Superior temporal gyrus (tissue), 1 donor: ENCODE data around the gene COPG1.
"Not testable (repeated sequence)": the region's sequence is repeated elsewhere in the genome, so short reads cannot be mapped to it uniquely, and the experiment has no call there.

Source experiments
- DNase-seq: peaks from one replicate; pipeline ENCODE4 v3.0.0-alpha.2; 2016; ENCODE audit errors: extremely low spot score

Gene COPG1

DNA sequence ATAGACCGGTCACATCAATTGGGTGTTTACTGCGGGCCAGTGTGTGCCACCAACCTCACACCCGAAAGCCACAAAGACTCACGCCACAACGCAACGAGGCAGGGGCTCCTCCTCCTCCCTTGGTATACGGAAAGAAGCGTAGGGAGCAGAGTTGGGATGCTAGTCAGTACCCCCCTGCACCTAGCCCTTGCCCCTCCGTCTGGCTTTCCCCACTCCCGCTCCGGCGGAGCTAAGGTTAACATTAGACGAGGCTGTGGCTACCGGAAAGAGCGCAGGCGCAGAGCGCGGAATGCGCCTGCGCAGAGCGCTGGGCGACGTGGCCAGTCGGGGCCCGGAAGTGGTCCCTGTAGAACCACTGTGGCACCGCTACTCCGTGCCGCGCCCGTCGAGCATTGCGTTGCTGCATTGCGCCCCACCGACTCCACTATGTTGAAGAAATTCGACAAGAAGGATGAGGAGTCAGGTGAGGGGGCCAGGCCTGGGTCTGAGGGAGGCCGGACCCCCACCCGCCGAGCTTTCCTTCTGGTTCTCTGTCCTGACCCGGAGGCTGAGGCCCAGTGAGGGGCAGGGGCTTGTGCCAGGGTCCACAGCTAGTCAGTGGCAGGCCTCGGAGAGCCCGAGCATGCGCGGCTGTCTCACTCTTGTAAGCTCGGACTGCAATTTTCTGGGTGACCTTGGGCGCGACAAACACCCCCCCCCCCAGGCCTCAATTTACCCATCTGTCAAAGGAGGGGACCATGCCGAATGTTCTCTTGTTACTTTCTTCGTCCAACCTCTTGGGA, at the start of gene COPG1:
TSS of gene COPG1 (plus strand) at position 323 of the 782 bp plus-strand sequence. CDS start at position 427, 104 bp downstream.
- DNase-seq = peak; percentile 96

- DNase-seq = no peak
Observed at GRCh38 chr3:129204473-129204872, 44.9 kb upstream of the COPG1 start.

DNA sequence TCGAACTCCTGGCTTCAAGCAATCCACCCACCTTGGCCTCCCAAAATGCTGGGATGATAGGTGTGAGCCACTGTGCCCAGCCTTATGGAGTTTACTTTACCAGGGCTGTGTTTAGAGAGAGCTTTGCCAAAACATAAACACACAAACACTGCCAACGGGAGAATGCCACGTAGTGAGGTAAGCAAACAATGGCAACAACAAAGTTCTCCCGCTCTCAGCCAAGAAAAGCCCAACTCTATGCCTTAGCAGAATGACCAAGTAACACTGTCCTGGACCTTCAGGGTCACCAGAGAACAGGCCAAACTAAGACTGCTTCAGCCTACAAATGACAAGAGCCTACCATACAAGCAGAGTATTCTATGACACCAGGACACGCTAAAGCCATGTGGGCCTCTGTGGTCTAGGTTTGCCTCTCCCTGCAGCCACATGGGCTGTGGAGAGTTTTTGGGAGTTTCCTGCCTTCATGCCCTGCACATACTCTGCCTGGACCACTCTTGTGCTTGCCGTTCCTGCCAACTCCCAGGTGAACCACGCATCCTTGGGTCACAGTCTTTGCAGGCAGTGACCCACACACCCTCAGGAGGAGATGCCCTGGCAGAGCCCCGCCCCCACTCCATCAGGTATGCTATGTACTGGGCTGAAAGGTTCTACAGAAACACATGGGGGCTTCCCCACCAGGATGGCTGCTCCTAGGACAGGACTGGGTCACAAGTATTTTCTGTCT, 44.1 kb upstream of the COPG1 start:
- DNase-seq = no peak

- peak; percentile 61 for DNase-seq
Observed at GRCh38 chr3:129207479-129207878, 41.9 kb upstream of the COPG1 start.

GRCh38 chr3:129211345-129211744, 38.1 kb upstream of the COPG1 start:
- DNase-seq = no peak

GRCh38 chr3:129211772-129212171, 37.6 kb upstream of the COPG1 start:
- DNase-seq = no peak

GRCh38 chr3:129213238-129213637, 36.2 kb upstream of the COPG1 start:
- DNase-seq = no peak

- no peak for DNase-seq
Observed at GRCh38 chr3:129218742-129219141, 30.7 kb upstream of the COPG1 start.

DNA sequence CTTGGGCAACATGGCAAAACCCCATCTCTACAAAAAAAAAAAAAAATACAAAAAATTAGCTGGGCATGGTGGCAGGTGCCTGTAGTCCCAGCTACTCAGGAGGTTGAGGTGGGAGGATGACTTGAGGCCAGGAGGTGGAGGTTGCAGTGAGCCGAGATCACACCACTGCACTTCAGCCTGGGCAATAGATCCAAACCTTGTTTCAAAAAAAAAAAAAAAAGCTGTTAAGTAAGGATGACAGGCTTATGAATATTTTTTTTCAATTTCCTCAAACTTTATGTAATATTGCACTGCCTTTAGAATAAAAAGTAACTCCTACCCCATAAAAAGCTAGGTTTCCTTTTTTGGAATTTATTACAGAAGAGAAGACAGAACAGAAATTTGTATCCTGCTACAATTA, 25.0 kb upstream of the COPG1 start:
- DNase-seq = not testable (repeated sequence)

- DNase-seq = peak; percentile 69
Observed at GRCh38 chr3:129224984-129225393, 24.4 kb upstream of the COPG1 start.

DNA sequence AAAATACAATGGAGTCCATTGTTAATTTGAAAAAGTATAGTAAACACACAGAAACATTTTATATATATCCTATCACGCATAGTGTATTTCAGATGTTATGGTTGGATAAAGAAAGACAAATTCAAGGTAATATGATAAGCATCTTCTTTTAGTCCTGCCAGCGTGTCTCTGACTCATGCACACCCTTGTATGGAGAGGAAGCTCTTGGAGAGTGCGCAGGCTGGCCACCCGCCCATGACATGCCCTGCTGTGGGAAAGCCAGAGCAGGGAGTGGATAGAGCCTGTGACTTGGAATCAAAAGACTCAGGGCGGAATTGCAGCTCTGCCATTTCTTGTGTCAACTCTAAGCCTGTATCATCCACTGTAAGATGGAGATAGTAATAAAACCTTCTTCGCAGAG, 23.0 kb upstream of the COPG1 start:
- DNase-seq = peak; percentile 37

DNA sequence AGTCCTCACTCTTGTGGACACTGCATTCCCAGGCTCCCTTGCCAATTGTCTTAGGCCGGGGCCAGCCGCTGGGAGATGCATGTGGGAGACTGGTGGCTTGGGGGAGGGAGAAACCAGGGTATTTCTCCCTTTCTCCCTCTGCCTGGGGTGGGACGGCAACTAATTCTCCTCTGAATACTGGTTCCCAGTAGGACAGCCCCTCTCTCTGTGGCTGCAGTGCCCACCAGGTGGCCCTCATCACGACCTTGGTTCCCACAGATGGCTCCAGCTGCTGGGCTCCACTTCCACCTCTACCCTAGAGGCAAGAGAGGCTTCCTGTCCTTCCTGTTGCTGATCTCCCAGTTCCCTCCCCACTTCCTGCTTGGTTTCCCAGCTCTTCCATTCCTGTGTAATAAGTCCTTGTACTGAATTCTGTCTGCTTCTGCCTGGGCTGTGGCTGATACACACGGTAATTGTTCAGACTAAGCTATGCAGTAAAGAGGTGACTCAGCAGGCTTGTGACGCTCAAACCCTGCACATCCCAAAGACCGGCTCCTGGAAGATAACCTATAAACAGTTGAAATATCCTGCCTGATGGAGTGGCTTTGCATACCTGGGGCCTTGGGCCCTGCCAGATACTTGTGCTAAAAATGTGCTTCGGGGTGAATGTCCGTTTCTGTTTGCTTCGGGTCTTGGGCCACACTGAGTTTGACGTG, 20.4 kb upstream of the COPG1 start:
- DNase-seq = no peak

DNA sequence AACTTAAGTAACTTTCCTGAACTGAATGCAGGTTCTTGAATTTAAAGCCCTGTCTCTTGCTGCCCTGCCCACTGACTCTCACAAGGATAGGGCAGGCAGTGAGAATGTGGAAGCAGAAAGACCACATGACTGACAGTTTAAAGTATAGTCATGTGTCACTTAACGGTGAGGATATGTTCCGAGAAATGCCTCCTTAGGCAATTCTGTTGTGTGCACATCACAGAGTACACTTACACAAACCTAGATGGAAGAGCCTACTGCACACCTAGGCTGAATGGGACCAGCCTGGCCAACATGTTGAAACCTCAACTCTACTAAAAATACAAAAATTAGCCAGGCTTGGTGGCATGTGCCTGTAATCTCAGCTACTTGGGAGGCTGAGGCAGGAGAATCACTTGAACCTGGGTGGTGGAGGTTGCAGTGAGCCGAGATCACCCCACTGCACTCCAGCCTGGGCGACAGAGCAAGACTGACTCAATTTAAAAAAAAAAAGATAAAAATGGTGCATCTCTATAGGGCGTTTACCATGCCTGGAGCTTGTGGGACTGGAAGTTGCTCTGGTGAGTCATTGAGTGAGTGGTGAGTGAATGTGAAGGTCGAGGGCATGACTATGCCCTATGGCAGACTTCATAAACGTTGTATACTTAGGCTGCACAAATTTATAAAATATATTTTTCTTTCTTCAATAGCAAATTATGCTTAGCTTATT, 18.9 kb upstream of the COPG1 start:
- DNase-seq = peak; percentile 20

- no peak for DNase-seq
Observed at GRCh38 chr3:129231331-129232119, 17.9 kb upstream of the COPG1 start.

GRCh38 chr3:129233538-129233937, 15.9 kb upstream of the COPG1 start:
- peak; percentile 35 for DNase-seq

GRCh38 chr3:129234441-129234840, 15.0 kb upstream of the COPG1 start:
- DNase-seq = no peak

DNA sequence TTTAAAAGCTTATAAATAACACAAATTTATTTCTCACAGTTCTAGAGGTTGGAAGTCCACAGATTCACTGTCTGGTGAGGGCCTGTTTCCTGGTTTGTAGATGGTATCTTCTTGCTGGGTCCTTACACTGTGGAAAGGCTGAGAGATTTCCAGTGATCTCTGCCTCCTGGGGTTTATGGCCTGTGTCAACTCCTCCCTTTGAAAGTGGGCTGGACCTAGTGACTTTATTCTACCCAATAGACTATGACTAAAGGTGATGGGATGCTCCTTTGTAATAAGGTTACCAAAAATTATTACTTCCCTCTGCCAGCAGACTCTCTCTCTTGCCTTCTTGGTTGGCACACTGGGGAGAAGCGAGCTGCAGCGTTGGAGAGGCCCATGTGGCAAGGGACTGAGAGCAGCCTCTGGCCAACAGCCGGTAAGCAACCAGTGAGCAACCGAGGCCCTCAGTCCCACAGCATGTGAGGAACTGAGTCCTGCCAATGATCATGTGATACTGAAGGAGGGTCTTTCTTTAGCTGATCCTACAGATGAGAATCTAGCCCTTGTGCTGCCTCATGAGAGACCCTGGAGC, 14.0 kb upstream of the COPG1 start:
- DNase-seq = no peak

- no peak for DNase-seq
Observed at GRCh38 chr3:129238945-129239705, 10.3 kb upstream of the COPG1 start.

GRCh38 chr3:129239991-129240390, 9.4 kb upstream of the COPG1 start:
- DNase-seq = no peak

- no peak for DNase-seq
Observed at GRCh38 chr3:129240436-129240835, 9.0 kb upstream of the COPG1 start.
